Brain microvascular endothelial cell (primary cell): ENCODE results near the gene CHADL.

Experiments
- DNase-seq: peaks from one replicate; pipeline ENCODE4 v3.0.0-alpha.2; 2020
- H3K27ac ChIP-seq: fragments of 250-450 bp; sonication (Bioruptor Pico); 2 replicates; pipeline ENCODE4 v1.5.1; 2020; ENCODE audit warnings: mild to moderate bottlenecking, moderate library complexity
- H3K27me3 ChIP-seq: fragments of 250-450 bp; sonication (Bioruptor Pico); replicated peaks from 2 replicates; pipeline ENCODE4 v1.5.1; 2020; ENCODE audit warnings: mild to moderate bottlenecking
- H3K36me3 ChIP-seq: fragments of 250-450 bp; sonication (Bioruptor Pico); replicated peaks from 2 replicates; pipeline ENCODE4 v1.5.1; 2020; ENCODE audit warnings: mild to moderate bottlenecking
- H3K4me3 ChIP-seq: 2 replicates; pipeline ENCODE4 v1.5.1; 2011; ENCODE audit warnings: low read depth, mild to moderate bottlenecking, control low read depth, low read length, moderate library complexity
- CTCF ChIP-seq: IDR thresholded peaks from 2 replicates; pipeline ENCODE4 v1.5.1; 2011; ENCODE audit warnings: low read depth, mild to moderate bottlenecking, moderate library complexity, low read length, control low read depth, inconsistent platforms; ENCODE audit errors: missing control alignments
- in situ Hi-C: cut with HindIII; loops from 2 replicates; pipeline ENCODE4 v1.10.0; 2017; ENCODE audit warnings: low sequenced_read_pairs, low pct_ligation_motif_present

CHADL gene

DNA sequence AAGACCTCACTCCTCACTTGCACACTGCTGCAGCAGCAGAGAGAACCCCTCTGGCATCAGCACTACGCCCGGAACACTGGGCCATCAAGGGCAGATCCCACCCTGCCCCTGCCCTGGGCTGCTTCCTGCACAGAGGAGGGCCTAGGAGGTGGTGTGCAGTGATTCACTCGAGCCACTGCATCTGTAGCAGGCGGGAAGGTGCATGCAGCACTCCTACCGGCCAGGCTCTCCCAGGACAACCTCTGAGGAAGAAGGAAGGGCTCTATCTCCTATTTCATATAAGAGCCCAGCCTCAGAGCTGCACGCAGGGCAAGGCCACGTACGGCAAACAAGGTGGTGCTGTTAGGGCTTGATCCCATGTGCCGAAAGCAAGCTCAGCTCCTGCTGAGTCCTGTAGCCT lies 31.1 kb upstream of the CHADL start:
- H3K27me3 ChIP-seq, result no peaks in the 10 kb centered on the region
- no peak overlapping the region for H3K27ac ChIP-seq
- H3K4me3 ChIP-seq, result no peak overlapping the region
- peaks cover 86% of the 10 kb centered on the region for H3K36me3 ChIP-seq
- in situ Hi-C loops, result no loop called here
- no peak for DNase-seq
- TF ChIP-seq CTCF, result no peak

DNA sequence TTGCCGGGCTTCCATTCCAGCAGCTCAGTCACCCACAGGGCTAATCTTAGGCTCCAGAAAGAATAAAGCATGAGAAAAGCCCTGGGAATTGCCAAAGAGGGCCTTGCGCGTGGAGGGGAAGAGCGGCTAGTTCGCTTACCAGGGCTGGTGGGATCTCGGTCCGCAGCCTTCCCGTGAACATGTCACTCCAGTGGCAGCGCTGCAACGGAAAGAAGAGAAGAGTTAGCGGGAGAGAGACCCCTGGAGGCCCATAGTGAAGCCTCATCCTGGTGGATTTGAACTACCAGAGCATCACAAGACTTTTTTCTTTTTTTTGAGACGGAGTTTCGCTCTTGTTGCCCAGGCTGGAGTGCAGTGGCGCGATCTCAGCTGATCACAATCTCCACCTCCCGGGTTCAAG lies 27.2 kb upstream of the CHADL start:
- in situ Hi-C loops, result no loop called here
- Histone ChIP-seq H3K4me3 (no peak overlapping the region), H3K27me3 (no peaks in the 10 kb centered on the region), H3K36me3 (peaks cover 84% of the 10 kb centered on the region), H3K27ac (no peak overlapping the region)
- no peak for DNase-seq
- TF ChIP-seq CTCF, result no peak

GRCh38 chr22:41264408-41264941 lies 23.7 kb upstream of the CHADL start:
- no peak for TF ChIP-seq CTCF
- DNase-seq, result no peak
- Histone ChIP-seq H3K27me3 (no peaks in the 10 kb centered on the region), H3K36me3 (peaks cover 90% of the 10 kb centered on the region), H3K27ac (no peak overlapping the region), H3K4me3 (no peak overlapping the region)
- in situ Hi-C loops, result no loop called here

GRCh38 chr22:41263704-41264103 lies 23.0 kb upstream of the CHADL start:
- peaks cover 89% of the 10 kb centered on the region for H3K36me3 ChIP-seq
- no peak for TF ChIP-seq CTCF
- H3K27me3 ChIP-seq, result no peaks in the 10 kb centered on the region
- no peak overlapping the region for H3K4me3 ChIP-seq
- in situ Hi-C loops, result no loop called here
- no peak overlapping the region for H3K27ac ChIP-seq
- DNase-seq, result no peak

DNA sequence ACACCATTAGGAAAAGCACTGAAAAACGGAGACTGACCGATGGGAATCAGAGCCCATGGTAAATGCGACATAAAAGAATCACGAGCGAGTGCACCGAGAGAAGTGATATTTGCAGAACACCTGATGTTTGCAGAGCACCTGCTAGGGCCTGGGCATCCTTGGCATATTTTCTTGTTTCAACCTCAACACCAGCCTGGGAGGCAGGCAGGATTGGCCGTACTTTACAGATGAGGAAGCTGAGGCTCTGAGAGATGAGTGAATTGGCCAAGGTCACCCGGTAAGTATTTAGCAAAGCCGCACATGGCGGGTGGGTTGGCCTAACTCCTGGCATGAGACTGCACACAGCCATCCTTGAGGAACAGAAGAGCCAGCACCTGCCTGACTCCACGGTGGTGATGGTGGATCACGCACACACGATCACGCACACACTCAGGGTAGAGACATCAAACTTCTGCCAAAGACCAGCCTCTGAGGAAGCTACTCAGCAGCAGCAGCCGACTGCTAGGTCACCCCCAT lies 21.6 kb upstream of the CHADL start:
- H3K27me3 ChIP-seq, result no peaks in the 10 kb centered on the region
- in situ Hi-C loops, result no loop called here
- no peak overlapping the region for H3K4me3 ChIP-seq
- no peak for TF ChIP-seq CTCF
- H3K36me3 ChIP-seq, result peaks cover 86% of the 10 kb centered on the region
- DNase-seq, result no peak
- no peak overlapping the region for H3K27ac ChIP-seq
